GM19240 (cell line): ENCODE results near the gene METRNL.
A peak's percentile ranks its signal among the peaks of the same experiment; 100 is the strongest.
"Not testable (repeated sequence)": the region's sequence is repeated elsewhere in the genome, so short reads cannot be mapped to it uniquely, and the experiment has no call there.

Experiments used
- DNase-seq: peaks from one replicate; pipeline ENCODE4 v3.0.0; 2011; ENCODE audit warnings: low spot score; ENCODE audit not compliant: insufficient read length

METRNL gene

DNA sequence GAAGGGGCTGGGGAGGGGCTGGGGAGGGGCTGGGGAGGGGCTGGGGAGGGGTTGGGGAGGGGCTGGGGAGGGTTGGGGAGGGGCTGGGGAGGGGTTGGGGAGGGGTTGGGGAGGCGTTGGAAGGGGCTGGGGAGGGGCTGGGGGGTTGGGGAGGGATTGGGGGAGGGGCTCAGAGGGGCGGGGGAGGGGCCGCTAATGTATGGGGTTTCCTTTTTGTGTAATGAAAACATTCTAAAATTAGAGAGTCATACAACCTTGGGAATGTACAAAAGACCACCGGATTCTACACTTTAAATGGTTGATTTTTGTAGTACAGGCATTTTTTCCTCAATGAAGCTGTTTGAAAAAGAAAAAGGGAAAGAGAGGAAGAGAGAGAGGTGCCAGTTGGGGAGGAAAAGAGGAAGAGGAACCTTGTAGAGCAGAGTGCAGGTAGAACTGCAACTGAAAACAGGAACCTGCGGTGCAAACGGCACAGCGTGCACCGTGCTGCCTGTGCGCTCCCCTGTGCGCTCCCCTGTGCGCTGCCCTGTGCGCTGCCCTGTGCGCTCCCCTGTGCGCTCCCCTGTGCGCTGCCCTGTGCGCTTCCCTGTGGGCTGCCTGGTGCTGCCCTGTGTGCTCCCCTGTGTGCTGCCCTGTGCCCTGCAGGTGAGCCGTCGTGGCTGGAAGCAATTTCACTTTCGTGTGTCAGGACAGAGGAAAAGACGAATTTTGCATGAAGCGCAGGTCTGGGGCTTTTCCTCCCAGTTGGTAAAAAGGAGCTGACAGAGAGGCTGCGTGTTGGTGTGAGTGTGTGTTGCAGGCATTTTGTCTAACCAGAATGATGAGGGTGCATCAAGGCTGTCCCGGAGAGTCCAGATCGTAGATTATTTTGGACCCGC, 40.8 kb downstream of the METRNL start:
- DNase-seq, result peak; percentile 88

GRCh38 chr17:83121473-83121872, 42.1 kb downstream of the METRNL start:
- not testable (repeated sequence) for DNase-seq

DNA sequence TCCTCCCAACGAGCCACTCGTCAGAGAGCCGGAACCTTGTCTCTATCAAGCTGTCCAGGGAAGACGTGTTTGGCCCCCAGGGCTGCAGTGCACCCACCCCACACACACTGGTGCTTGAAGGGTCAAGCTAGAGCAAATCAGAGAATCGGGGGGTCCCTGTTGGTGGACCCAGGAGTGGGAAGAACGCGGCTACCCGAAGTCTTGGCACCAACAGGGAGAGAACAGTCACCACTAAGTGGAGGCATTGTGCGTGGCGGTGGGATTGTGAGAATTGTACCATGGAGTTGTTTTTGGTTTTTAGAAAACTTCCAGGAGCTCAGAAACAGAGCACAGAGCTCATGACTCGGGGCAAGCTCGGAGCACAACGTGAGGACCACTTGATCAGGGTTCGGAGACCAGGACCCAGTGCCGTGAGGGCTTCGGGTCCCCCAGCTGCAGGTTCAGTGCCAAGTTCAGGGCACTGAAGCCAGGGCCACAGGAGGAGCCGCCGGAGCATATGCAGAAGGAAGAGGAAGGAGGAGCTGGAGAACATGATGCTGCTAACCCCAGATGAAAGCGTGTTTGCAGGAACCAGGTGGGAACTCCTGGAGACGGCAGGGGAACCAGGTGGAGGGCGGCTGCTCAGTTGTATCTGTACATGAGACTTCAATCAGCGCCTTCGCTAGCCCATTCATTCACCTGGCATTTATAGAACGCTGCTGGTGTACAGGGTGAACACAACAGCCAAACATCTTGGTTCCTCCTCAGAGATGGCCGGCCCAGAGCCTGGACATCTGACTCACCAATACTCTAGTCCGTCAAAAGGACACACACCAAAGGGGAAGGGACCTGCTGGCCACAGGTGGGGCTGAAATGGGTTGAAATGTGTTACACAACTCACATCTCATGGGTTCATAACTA, 42.8 kb downstream of the METRNL start:
- DNase-seq, result no peak

- DNase-seq, result no peak
Observed at GRCh38 chr17:83122834-83123233, 43.4 kb downstream of the METRNL start.

DNA sequence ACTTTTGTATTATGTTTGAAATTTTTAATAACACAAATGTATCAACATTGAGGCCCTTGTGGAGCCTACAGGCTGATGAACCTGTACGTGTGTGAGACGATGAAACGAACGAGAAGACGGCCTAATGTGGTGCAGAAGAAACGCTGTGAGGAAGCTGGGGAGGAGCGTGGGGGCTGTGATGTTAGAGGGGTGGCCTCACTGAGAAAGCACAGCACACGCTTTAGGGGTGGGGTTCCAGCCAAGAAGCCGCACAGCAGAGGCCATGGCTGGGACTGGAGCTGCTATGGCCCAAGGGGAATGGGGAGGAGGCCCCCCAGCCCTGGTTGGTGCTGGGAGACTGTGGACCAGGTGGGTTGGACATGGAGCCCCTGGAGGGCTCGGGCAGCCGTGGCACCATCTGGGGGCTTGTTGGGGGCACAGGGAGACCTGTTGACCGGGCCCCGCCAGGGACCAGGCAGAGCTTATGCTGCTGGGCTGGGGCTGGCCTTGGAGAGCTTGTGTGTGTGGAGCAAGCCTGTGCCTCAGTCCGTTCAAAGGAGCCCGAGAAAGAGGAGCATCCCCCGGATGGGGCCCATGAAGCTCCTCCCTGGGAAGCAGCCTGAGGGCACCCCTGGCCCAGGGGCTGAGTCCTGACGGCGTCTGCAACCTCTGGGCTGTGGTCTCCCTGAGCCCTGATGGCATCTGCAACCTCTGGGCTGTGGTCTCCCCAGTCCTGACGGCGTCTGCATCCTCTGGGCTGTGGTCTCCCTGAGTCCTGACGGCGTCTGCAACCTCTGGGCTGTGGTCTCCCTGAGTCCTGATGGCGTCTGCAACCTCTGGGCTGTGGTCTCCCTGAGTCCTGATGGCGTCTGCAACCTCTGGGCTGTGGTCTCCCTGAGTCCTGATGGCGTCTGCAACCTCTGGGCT, 44.7 kb downstream of the METRNL start:
- no peak for DNase-seq

DNA sequence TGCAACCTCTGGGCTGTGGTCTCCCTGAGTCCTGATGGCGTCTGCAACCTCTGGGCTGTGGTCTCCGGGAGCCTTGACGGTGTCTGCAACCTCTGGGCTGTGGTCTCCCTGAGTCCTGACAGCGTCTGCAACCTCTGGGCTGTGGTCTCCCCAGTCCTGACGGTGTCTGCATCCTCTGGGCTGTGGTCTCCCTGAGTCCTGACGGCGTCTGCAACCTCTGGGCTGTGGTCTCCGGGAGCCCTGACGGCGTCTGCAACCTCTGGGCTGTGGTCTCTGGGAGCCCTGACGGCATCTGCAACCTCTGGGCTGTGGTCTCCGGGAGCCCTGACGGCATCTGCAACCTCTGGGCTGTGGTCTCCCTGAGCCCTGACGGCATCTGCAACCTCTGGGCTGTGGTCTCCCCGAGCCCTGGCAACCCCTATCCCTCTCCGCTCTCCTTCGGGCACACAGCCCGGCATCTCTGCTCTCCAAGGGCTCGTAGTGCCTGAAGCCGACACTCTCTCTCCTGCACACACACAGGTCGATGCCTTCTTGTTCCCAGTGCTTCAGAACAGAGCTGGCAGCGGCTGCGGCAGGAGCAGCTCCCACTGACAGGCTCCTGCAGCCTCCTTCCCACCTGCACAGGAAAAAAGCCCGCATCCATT, 45.6 kb downstream of the METRNL start:
- DNase-seq, result no peak

DNA sequence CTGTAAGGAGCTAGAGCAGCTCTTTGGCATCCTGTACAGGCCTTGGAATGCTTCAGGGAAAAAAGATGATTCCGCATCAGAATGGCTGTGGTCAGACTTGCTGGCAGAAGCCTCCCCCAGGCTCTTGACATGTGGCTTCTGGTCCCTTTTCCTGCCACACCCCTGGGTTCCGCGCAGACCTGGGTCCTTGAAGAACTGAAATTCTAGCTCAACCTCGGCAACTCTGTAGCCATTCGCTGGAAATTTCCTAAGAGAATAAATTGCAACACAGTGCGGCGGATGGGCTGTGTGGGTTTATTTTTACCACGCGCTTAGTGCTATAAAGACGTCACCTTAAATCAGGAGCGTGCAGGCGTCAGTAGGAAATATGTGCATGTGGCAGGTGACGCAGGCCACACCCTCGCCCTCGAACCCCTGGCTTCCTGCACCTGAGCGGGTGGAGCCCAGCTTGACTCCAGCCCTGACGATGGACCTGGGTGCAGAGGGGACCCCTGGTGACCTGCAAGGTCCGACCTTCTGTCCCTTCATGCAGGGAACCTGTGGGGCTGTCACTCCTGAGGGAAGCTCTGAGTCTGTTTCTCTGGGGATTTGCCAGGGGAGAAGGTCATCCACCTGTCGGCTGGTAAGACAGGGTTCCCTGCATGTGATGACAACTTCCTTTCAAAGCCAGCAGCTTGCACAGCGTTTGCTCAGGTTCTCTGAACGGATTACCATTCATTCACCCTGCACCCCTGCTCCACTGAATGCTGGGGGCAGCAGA, 46.3 kb downstream of the METRNL start:
- no peak for DNase-seq

- no peak for DNase-seq
Observed at GRCh38 chr17:83126275-83126811, 46.9 kb downstream of the METRNL start.

GRCh38 chr17:83127431-83128160, 48.2 kb downstream of the METRNL start:
- no peak for DNase-seq

GRCh38 chr17:83128306-83129240, 49.2 kb downstream of the METRNL start:
- no peak for DNase-seq

DNA sequence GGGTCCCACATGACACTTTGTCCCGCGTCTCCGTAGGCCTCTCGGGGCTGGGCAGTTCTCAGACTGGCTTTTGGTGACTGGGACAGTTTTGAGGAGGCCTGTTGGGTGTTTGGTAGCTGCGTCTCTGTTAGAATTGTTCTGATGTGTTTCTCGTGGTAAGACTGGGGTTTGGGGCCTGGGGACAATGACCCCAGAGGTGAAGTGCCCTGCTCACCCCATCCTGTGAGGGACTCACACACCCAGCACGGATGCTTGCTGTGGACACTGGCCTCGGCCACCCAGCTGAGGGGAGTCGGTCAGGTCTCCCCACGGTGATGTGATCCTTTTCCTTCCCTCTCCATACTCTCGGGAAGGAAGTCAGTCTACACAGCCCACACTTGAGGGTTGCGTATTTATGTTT, 50.3 kb downstream of the METRNL start:
- no peak for DNase-seq

- DNase-seq, result no peak
Observed at GRCh38 chr17:83131401-83132011, 52.1 kb downstream of the METRNL start.

DNA sequence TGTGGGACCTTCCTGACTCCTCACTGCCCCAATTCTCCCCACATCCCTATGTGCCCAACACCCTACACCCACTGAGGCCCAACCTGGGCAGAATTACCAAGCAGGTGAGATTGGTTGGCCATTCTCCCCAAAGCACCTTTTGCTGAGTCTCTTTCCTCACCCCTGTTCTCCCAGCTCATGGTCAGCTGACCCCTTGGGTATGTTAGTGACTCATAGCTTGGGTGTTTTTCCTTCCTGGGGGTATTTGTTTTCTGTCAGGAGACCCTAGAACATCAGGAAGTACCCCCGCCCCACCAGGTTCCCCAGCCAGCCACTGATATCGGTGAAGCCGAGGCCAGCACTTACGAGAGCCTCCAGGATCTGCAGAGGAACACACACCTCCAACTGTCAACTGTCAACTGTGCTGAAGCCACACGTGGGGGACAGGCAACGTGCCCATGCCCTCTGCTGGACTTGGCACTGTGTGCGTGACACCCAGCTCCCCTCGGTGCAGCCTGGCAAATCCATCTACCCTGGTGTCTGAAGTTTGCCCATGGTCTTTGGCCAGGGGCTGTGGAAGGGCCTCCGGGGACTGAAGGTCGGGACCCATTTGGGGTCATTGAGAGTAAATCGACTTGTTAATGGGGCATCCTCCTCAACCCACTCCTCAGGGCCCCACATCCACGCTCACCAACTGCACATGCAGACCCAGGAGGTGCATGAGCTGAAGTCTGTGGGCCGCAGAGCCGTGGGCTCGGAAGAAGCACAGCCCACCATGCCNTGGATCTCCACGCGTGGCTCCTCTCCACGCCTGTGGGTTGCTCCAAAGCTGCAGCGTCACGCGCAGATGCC, 53.1 kb downstream of the METRNL start:
- no peak for DNase-seq

GRCh38 chr17:83133302-83134121, 54.1 kb downstream of the METRNL start:
- DNase-seq, result no peak

GRCh38 chr17:83134456-83134855, 55.0 kb downstream of the METRNL start:
- not testable (repeated sequence) for DNase-seq

- DNase-seq, result no peak
Observed at GRCh38 chr17:83135692-83136091, 56.3 kb downstream of the METRNL start.
